ENCODE data around the gene PLXDC2.

GRCh38 chr10:20114179-20114578 lies 297.9 kb downstream of the PLXDC2 start:
- no peak for TF ChIP-seq USF1 (IDR thresholded peaks at IDR 0.05; ENCODE audit: borderline replicate concordance, extremely low read length, insufficient read depth, low read depth, low read length)
- no peak for TF ChIP-seq FOS (IDR thresholded peaks at IDR 0.05; ENCODE audit: borderline replicate concordance, extremely low read depth, insufficient read length)
- no peak for TF ChIP-seq POLR2A (IDR thresholded peaks at IDR 0.05; ENCODE audit: low read depth, low read length)
- no peak for TF ChIP-seq ZBTB33 (IDR thresholded peaks at IDR 0.05)
- no peak for TF ChIP-seq CTCF (IDR thresholded peaks at IDR 0.05 in 2 of 3, conservative IDR thresholded peaks at IDR 0.05 in 1 of 3; ENCODE audit: control insufficient read depth in 2 of 3, extremely low read depth in 1 of 3, insufficient read depth in 1 of 3, low read depth in 3 of 3, low read length in 3 of 3)
- no peak for TF ChIP-seq E2F8 (IDR thresholded peaks at IDR 0.05; ENCODE audit: low read depth, partially characterized antibody)
- no peak for TF ChIP-seq EZH2 (IDR thresholded peaks at IDR 0.05; ENCODE audit: borderline replicate concordance, control insufficient read depth, low read depth, low read length)
- TF ChIP-seq BCL11A (IDR thresholded peaks at IDR 0.05; ENCODE audit: low read depth, low read length) = no peak
